GM21423 (cell line): Measurements from ENCODE around the gene ATOSB.

Experiments
- ATAC-seq: cut with Tn5 transposase; IDR thresholded peaks from one replicate; pipeline ENCODE4 v1.9.1; 2021; ENCODE audit warnings: mild to moderate bottlenecking, moderate library complexity; ENCODE audit not compliant: unreplicated experiment

The ATOSB gene

GRCh38 chr9:35114113-35114839 lies 1.4 kb downstream of the ATOSB start:
- ATAC-seq = no peak

GRCh38 chr9:35112257-35113020 lies 3.2 kb downstream of the ATOSB start:
- no peak for ATAC-seq

GRCh38 chr9:35111001-35111933 lies 4.4 kb downstream of the ATOSB start:
- ATAC-seq = peak; percentile 59

GRCh38 chr9:35110327-35110761 lies 5.3 kb downstream of the ATOSB start:
- ATAC-seq = no peak

- no peak for ATAC-seq
Observed at GRCh38 chr9:35108946-35109575, 6.6 kb downstream of the ATOSB start.

GRCh38 chr9:35108461-35108860 lies 7.2 kb downstream of the ATOSB start:
- no peak for ATAC-seq

- ATAC-seq = no peak
Observed at GRCh38 chr9:35107297-35108290, 8.1 kb downstream of the ATOSB start.

- no peak for ATAC-seq
Observed at GRCh38 chr9:35106343-35106730, 9.3 kb downstream of the ATOSB start.

- no peak for ATAC-seq
Observed at GRCh38 chr9:35105571-35106342, 9.9 kb downstream of the ATOSB start.

- ATAC-seq = no peak
Observed at GRCh38 chr9:35105126-35105525, 10.5 kb downstream of the ATOSB start.

- ATAC-seq = no peak
Observed at GRCh38 chr9:35104586-35104985, 11.1 kb downstream of the ATOSB start.

- ATAC-seq = no peak
Observed at GRCh38 chr9:35103660-35104191, 11.9 kb downstream of the ATOSB start.

GRCh38 chr9:35102769-35103659 lies 12.6 kb downstream of the ATOSB start, which contains the start of gene STOML2:
TSS of gene STOML2 (minus strand) at chr9:35103131. CDS start at chr9:35103094, 37 bp downstream.
- ATAC-seq = peak; percentile 93

GRCh38 chr9:35102465-35102768 lies 13.2 kb downstream of the ATOSB start:
- ATAC-seq = no peak

- ATAC-seq = no peak
Observed at GRCh38 chr9:35097573-35097972, 18.1 kb downstream of the ATOSB start.

- peak; percentile 82 for ATAC-seq
Observed at GRCh38 chr9:35096035-35096849, 19.4 kb downstream of the ATOSB start, which contains the start of gene PIGO. TSS of gene PIGO (minus strand) at chr9:35096591. CDS start at chr9:35095565, 1,026 bp downstream.

GRCh38 chr9:35091536-35091935 lies 24.1 kb downstream of the ATOSB start:
- no peak for ATAC-seq
